B cell (primary cell): ENCODE measurements around the gene SH2D4B. TPM values are rescaled to one million over a fixed set of nuclear protein-coding genes. Genes with fewer than 3 reads are reported as not detected.
A peak's percentile ranks its signal among the peaks of the same experiment; 100 is the strongest.

Experiments
- ATAC-seq: fragments of 200-7000 bp; cut with Tn5 transposase; one replicate; pipeline ENCODE4 v1.10.0; 2021; ENCODE audit warnings: low read depth, mild to moderate bottlenecking, moderate number of reproducible peaks, moderate library complexity
- CTCF ChIA-PET: fragments of 350-600 bp; sonication (Branson Sonifier 250); formaldehyde crosslinking; loops from one replicate; lab custom pipeline; 2021; ENCODE audit warnings: antibody characterized with exemption, inconsistent platforms; lab: Charles Lee
- POLR2A ChIA-PET: fragments of 350-600 bp; sonication (Branson Sonifier 250); formaldehyde crosslinking; loops from one replicate; lab custom pipeline; 2021; ENCODE audit warnings: antibody characterized with exemption; lab: Charles Lee
- DNase-seq: peaks from one replicate; pipeline ENCODE4 v3.0.0; 2013
- H2AFZ ChIP-seq: 2 replicates; pipeline ENCODE4 v1.6.1; 2012; ENCODE audit warnings: mild to moderate bottlenecking, low read depth, low read length; ENCODE audit not compliant: insufficient read depth, poor library complexity, severe bottlenecking
- H3K27ac ChIP-seq, 2 donors: 1 replicate in 1 of 2; 2 replicates in 1 of 2; pipeline ENCODE4 v1.5.1; 2012 to 2013; ENCODE audit warnings: low read length in 2 of 2, mild to moderate bottlenecking in 2 of 2, moderate library complexity in 1 of 2
- H3K27me3 ChIP-seq, 4 experiments: fragments of 200-600 bp in 1 of 4; sonication (generic) in 1 of 4; replicated peaks in 1 of 4; 1 replicate in 2 of 4; 2 replicates in 2 of 4; pipeline versions ENCODE4 v1.6.1 to v1.7.0; 2013 to 2016; ENCODE audit warnings: low read length in 3 of 4, mild to moderate bottlenecking in 2 of 4, mixed read lengths in 1 of 4, moderate library complexity in 1 of 4; ENCODE audit not compliant: insufficient read depth in 4 of 4, control insufficient read depth in 3 of 4; ENCODE audit errors: control extremely low read depth in 1 of 4
- H3K36me3 ChIP-seq, 2 experiments: replicated peaks in 1 of 2; 1 replicate in 1 of 2; 2 replicates in 1 of 2; pipeline versions ENCODE4 v1.6.1 to v1.7.1; 2013; ENCODE audit warnings: low read length in 1 of 2; ENCODE audit not compliant: insufficient read depth in 2 of 2, control insufficient read depth in 1 of 2; ENCODE audit errors: control extremely low read depth in 1 of 2, extremely low read depth in 1 of 2
- H3K4me1 ChIP-seq, 2 donors: fragments of 200-600 bp in 1 of 2; sonication (generic) in 1 of 2; 1 replicate in 1 of 2; 2 replicates in 1 of 2; pipeline versions ENCODE4 v1.5.1 to v1.6.1; 2013 to 2017; ENCODE audit warnings: low read length in 2 of 2; ENCODE audit not compliant: control insufficient read depth in 2 of 2, insufficient read depth in 2 of 2
- H3K4me2 ChIP-seq: replicated peaks from 2 replicates; pipeline ENCODE3; 2012; ENCODE audit warnings: mild to moderate bottlenecking, low read depth, low read length; ENCODE audit not compliant: poor library complexity, severe bottlenecking
- H3K4me3 ChIP-seq, 5 experiments: fragments of 200-600 bp in 1 of 5; sonication (generic) in 1 of 5; 1 replicate in 3 of 5; 2 replicates in 2 of 5; pipeline versions ENCODE4 v1.5.1 to v1.7.0; 2011 to 2016; ENCODE audit warnings: low read length in 4 of 5, mild to moderate bottlenecking in 4 of 5, low read depth in 2 of 5, control low read depth in 1 of 5, moderate library complexity in 1 of 5; ENCODE audit not compliant: insufficient read depth in 1 of 5; ENCODE audit errors: control extremely low read depth in 1 of 5, extremely low read depth in 1 of 5
- H3K79me2 ChIP-seq: fragments of 200-600 bp; sonication (generic); one replicate; pipeline ENCODE4 v1.6.0; 2016; ENCODE audit warnings: low read length; ENCODE audit not compliant: control insufficient read depth, insufficient read depth
- H3K9ac ChIP-seq: fragments of 200-600 bp; sonication (generic); 2 replicates; pipeline ENCODE4 v1.6.1; 2017; ENCODE audit warnings: mild to moderate bottlenecking, low read length, moderate library complexity
- H3K9me3 ChIP-seq, 3 donors: one replicate each; pipeline versions ENCODE4 v1.6.1 to v1.7.1; 2013; ENCODE audit warnings: low read length in 2 of 3; ENCODE audit not compliant: control insufficient read depth in 2 of 3, insufficient read depth in 1 of 3; ENCODE audit errors: control extremely low read depth in 1 of 3
- H4K20me1 ChIP-seq: 2 replicates; pipeline ENCODE4 v1.6.0; 2012; ENCODE audit warnings: mild to moderate bottlenecking, low read length; ENCODE audit not compliant: insufficient read depth, control insufficient read depth, poor library complexity, severe bottlenecking
- H3K27ac Mint-ChIP-seq: one replicate; pipeline ENCODE4 v1.8.0; 2021; ENCODE audit warnings: mixed read lengths
- H3K27me3 Mint-ChIP-seq: one replicate; pipeline ENCODE4 v1.8.0; 2021; ENCODE audit warnings: mixed read lengths
- H3K4me1 Mint-ChIP-seq: one replicate; pipeline ENCODE4 v1.8.0; 2021; ENCODE audit warnings: mixed read lengths
- H3K4me3 Mint-ChIP-seq: one replicate; pipeline ENCODE4 v1.8.0; 2021; ENCODE audit warnings: mixed read lengths
- H3K9me3 Mint-ChIP-seq: one replicate; pipeline ENCODE4 v1.8.0; 2022; ENCODE audit warnings: mixed read lengths; ENCODE audit not compliant: insufficient read depth
- CTCF ChIP-seq: fragments of 200-600 bp; IDR thresholded peaks from one replicate; pipeline ENCODE4 v1.8.0; 2022; ENCODE audit warnings: antibody characterized with exemption, mild to moderate bottlenecking
- EZH2 ChIP-seq: IDR thresholded peaks from 2 replicates; pipeline ENCODE4 v1.6.1; 2012; ENCODE audit warnings: borderline replicate concordance, low read depth, mild to moderate bottlenecking, moderate library complexity, low read length; ENCODE audit not compliant: insufficient read depth, poor library complexity, severe bottlenecking
- WGBS: methylation state at CpG from one replicate; pipeline ENCODE4 v1.1.5; 2013; ENCODE audit warnings: missing lambda C conversion rate; ENCODE audit not compliant: insufficient coverage; 5-methylcytosine and 5-hydroxymethylcytosine counted together
- intact Hi-C: fragments of 100-400 bp; cut with micrococcal nuclease; formaldehyde crosslinking; loops from one replicate; pipeline ENCODE4 v1.10.0; 2022
- polyA plus RNA-seq: library from polyadenylated mRNA; depleted of rRNA; stranded (reverse); fragments of >200 nt; gene quantifications from 2 replicates; pipeline ENCODE4 v1.2.3, GENCODE V29; 2012
- total RNA-seq, 2 donors: library from RNA; stranded (reverse); fragments of 120-200 nt in 1 of 2; gene quantifications; 1 replicate in 1 of 2; 2 replicates in 1 of 2; pipeline versions ENCODE4 v1.2.3 to v1.2.4, GENCODE V29; 2013 to 2022

Gene SH2D4B
- total and polyA plus RNA-seq, 2 donors (not counting 1 experiment from before 2014, with no cell fraction given), result 0.09 to 0.22 TPM

- Histone ChIP-seq H3K27me3 (no peaks in the 10 kb centered on the region), H3K27ac (peak overlapping the region; percentile 76 to 79), H3K4me2 (peak overlapping the region; percentile 80), H3K4me3 (peak overlapping the region in 4 of 5 experiments; percentile 57 to 75 (median 67)), H3K79me2 (no peaks in the 10 kb centered on the region), H2AFZ (peak overlapping the region; percentile 85), H3K4me1 (peaks cover 25 to 44% of the 10 kb centered on the region in 2 donors), H3K9ac (peak overlapping the region; percentile 77), H3K9me3 (no peaks in the 10 kb centered on the region), H3K36me3 (no peaks in the 10 kb centered on the region), H4K20me1 (no peaks in the 10 kb centered on the region)
- Mint-ChIP-seq H3K9me3 (no peaks in the 10 kb centered on the region), H3K27me3 (no peaks in the 10 kb centered on the region), H3K4me1 (peaks cover 41% of the 10 kb centered on the region), H3K4me3 (peak overlapping the region; percentile 90), H3K27ac (peak overlapping the region; percentile 94)
- ATAC-seq, result no peak
- DNase-seq, result no peak
- intact Hi-C loops, result loop anchor here (5.0 to 10.0 kb wide), 2 partner anchors 61 to 128 kb away; no protein-coding TSS in a partner anchor
- CTCF ChIA-PET, result interaction anchor here (0.7 to 2.5 kb wide), 12 partner anchors 11 to 482 kb away, joined by 3 to 13 read pairs (median 3); no protein-coding TSS in a partner anchor
- WGBS, result 76% methylated on average over 10 of the region's 17 CpGs
- POLR2A ChIA-PET, result no interaction called here
- TF ChIP-seq EZH2, result no peak
- no peak for TF ChIP-seq CTCF
Observed at GRCh38 chr10:80536361-80536835, 1.3 kb upstream of the SH2D4B start.

GRCh38 chr10:80537086-80537735 is 491 bp upstream of the SH2D4B start:
- WGBS, result 100% methylated on average over 1 of the region's 8 CpGs
- no peak for ATAC-seq
- peaks cover 49% of the 10 kb centered on the region for H3K4me1 Mint-ChIP-seq
- H3K27ac Mint-ChIP-seq, result peak overlapping the region; percentile 73
- ChIA-PET CTCF (interaction anchor here (1.0 to 2.5 kb wide), 10 partner anchors 11 to 387 kb away, joined by 3 to 13 read pairs (median 4); no protein-coding TSS in a partner anchor), POLR2A (no interaction called here)
- no peaks in the 10 kb centered on the region for H3K9me3 ChIP-seq
- H2AFZ ChIP-seq, result peak overlapping the region; percentile 85
- peak overlapping the region; percentile 90 for H3K4me3 Mint-ChIP-seq
- H3K4me2 ChIP-seq, result no peak overlapping the region
- H3K27ac ChIP-seq, result no peak overlapping the region
- no peaks in the 10 kb centered on the region for H3K9me3 Mint-ChIP-seq
- DNase-seq, result no peak
- peaks cover 33 to 52% of the 10 kb centered on the region in 2 donors for H3K4me1 ChIP-seq
- no peak overlapping the region for H3K9ac ChIP-seq
- H3K27me3 Mint-ChIP-seq, result no peaks in the 10 kb centered on the region
- no peaks in the 10 kb centered on the region for H4K20me1 ChIP-seq
- no peak overlapping the region for H3K4me3 ChIP-seq
- no peaks in the 10 kb centered on the region for H3K27me3 ChIP-seq
- H3K79me2 ChIP-seq, result no peaks in the 10 kb centered on the region
- H3K36me3 ChIP-seq, result no peaks in the 10 kb centered on the region
- TF ChIP-seq EZH2 (no peak), CTCF (no peak)
- intact Hi-C loops, result loop anchor here (5.0 to 10.0 kb wide), 2 partner anchors 60 to 128 kb away; no protein-coding TSS in a partner anchor
